ENCODE results near the gene SORL1.

SORL1 gene

DNA sequence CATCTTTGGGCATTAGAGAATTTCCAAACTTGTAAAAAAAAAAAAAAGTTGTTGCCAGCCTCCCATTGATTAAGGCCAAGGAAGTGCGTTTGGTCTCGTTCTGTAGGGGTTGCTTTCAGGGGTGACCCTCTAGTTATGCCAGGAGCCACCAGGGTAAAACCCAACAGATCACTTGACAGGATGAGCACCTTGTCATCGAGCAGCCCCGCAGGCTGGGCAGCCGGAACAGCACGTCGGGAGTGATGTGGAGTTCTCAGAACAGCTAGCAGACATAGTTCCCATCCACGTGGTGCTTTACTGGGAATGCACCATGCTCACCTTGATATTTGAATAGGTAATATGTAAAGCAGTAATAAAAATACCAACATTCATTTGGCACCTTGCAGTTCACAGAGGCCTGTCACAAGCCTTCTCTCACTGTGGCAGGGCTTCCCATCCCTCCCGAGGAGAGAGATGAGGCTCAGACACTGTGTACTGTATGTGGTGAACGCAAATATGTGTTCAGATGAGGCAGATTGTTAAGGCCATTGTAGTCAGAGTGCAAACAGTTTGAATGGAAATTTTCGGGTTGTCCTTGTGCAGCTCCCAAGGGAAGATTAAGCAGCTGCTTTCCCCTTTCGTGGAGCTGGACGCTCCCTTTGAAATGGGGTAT is 71.6 kb downstream of the SORL1 start:
- Histone ChIP-seq H3K79me2 (ENCODE audit: insufficient read depth, low read length) (no peaks in the 10 kb centered on the region; the same call in 1 of the 2 replicates), H3K4me2 (ENCODE audit: low read depth, low read length, poor library complexity, severe bottlenecking) (no peak overlapping the region), H2AFZ (ENCODE audit: low read length) (no peak overlapping the region), H3K9ac (ENCODE audit: low read depth, low read length, poor library complexity, severe bottlenecking) (no peak overlapping the region), H4K20me1 (ENCODE audit: insufficient read depth, low read length, poor library complexity, severe bottlenecking) (no peaks in the 10 kb centered on the region), H3K4me3 (ENCODE audit: low read length, poor library complexity, severe bottlenecking) (no peak overlapping the region), H3F3A (ENCODE audit: low read depth) (no peaks in the 10 kb centered on the region), H3K9me2 (replicated peaks; ENCODE audit: low read depth, low read length) (no peaks in the 10 kb centered on the region), H3K9me3 (ENCODE audit: insufficient read depth, low read depth, low read length) (peaks cover 10% of the 10 kb centered on the region; the same call in 1 of the 2 replicates), H3K36me3 (ENCODE audit: insufficient read depth, low read length) (peaks cover 78% of the 10 kb centered on the region), H3K27me3 (ENCODE audit: insufficient read depth, low read length, poor library complexity, severe bottlenecking) (no peaks in the 10 kb centered on the region), H3K4me1 (ENCODE audit: insufficient read depth, low read length, poor library complexity, severe bottlenecking) (no peaks in the 10 kb centered on the region)
- TF ChIP-seq EZH2phosphoT487 (IDR thresholded peaks at IDR 0.05; ENCODE audit: borderline replicate concordance) (no peak), CTCF (conservative IDR thresholded peaks at IDR 0.05; ENCODE audit: low read length) (no peak)

DNA sequence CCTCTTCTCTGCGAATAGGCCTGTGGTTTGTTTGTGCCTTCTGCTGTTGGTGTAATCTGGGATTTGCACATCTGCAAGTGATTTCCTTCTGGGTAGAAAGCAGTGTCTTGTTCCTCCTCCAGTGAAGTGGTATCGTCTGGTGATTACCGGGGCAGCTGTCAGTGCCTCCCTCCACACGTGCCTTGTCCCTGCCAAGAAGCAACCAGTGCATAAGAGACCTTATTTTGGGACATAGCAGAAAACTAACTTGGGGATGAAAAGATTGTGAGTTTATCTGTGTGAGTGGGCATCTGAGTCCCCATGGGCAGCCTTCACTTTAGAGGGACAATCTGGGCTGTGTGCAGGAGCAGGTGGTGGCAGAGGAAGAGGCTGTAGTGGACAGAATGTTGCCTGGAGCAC is 72.1 kb downstream of the SORL1 start:
- Histone ChIP-seq H3F3A (ENCODE audit: low read depth) (no peaks in the 10 kb centered on the region), H2AFZ (ENCODE audit: low read length) (no peak overlapping the region), H3K79me2 (ENCODE audit: insufficient read depth, low read length) (no peaks in the 10 kb centered on the region; the same call in 1 of the 2 replicates), H3K4me1 (ENCODE audit: insufficient read depth, low read length, poor library complexity, severe bottlenecking) (no peaks in the 10 kb centered on the region), H4K20me1 (ENCODE audit: insufficient read depth, low read length, poor library complexity, severe bottlenecking) (no peaks in the 10 kb centered on the region), H3K27me3 (ENCODE audit: insufficient read depth, low read length, poor library complexity, severe bottlenecking) (no peaks in the 10 kb centered on the region), H3K4me2 (ENCODE audit: low read depth, low read length, poor library complexity, severe bottlenecking) (no peak overlapping the region), H3K9me3 (ENCODE audit: insufficient read depth, low read depth, low read length) (peaks cover 10% of the 10 kb centered on the region; the same call in 1 of the 2 replicates), H3K9ac (ENCODE audit: low read depth, low read length, poor library complexity, severe bottlenecking) (no peak overlapping the region), H3K4me3 (ENCODE audit: low read length, poor library complexity, severe bottlenecking) (no peak overlapping the region), H3K36me3 (ENCODE audit: insufficient read depth, low read length) (peaks cover 82% of the 10 kb centered on the region), H3K9me2 (replicated peaks; ENCODE audit: low read depth, low read length) (no peaks in the 10 kb centered on the region)
- no peak for TF ChIP-seq EZH2phosphoT487 (IDR thresholded peaks at IDR 0.05; ENCODE audit: borderline replicate concordance)
- TF ChIP-seq CTCF (conservative IDR thresholded peaks at IDR 0.05; ENCODE audit: low read length) = no peak

- peaks cover 84% of the 10 kb centered on the region for H3K36me3 ChIP-seq (ENCODE audit: insufficient read depth, low read length)
Measured at GRCh38 chr11:121525376-121525775, 73.3 kb downstream of the SORL1 start.

More at GRCh38 chr11:121525376-121525775, 73.3 kb downstream of the SORL1 start:
- Histone ChIP-seq H4K20me1 (ENCODE audit: insufficient read depth, low read length, poor library complexity, severe bottlenecking) (no peaks in the 10 kb centered on the region), H3K9ac (ENCODE audit: low read depth, low read length, poor library complexity, severe bottlenecking) (no peak overlapping the region), H3K4me2 (ENCODE audit: low read depth, low read length, poor library complexity, severe bottlenecking) (no peak overlapping the region), H3K27me3 (ENCODE audit: insufficient read depth, low read length, poor library complexity, severe bottlenecking) (no peaks in the 10 kb centered on the region), H3K4me1 (ENCODE audit: insufficient read depth, low read length, poor library complexity, severe bottlenecking) (no peaks in the 10 kb centered on the region), H3K4me3 (ENCODE audit: low read length, poor library complexity, severe bottlenecking) (no peak overlapping the region), H3K9me2 (replicated peaks; ENCODE audit: low read depth, low read length) (no peaks in the 10 kb centered on the region), H2AFZ (ENCODE audit: low read length) (no peak overlapping the region), H3K9me3 (ENCODE audit: insufficient read depth, low read depth, low read length) (peaks cover 20% of the 10 kb centered on the region), H3K79me2 (ENCODE audit: insufficient read depth, low read length) (peaks cover 5% of the 10 kb centered on the region; the same call in 1 of the 2 replicates), H3F3A (ENCODE audit: low read depth) (no peaks in the 10 kb centered on the region)
- no peak for TF ChIP-seq EZH2phosphoT487 (IDR thresholded peaks at IDR 0.05; ENCODE audit: borderline replicate concordance)
- no peak for TF ChIP-seq CTCF (conservative IDR thresholded peaks at IDR 0.05; ENCODE audit: low read length)

Data from Loucy (cell line).